ENCODE data around the gene PHF23. TPM values are rescaled to one million over a fixed set of nuclear protein-coding genes. Genes with fewer than 3 reads are reported as not detected.
A peak's percentile ranks its signal among the peaks of the same experiment; 100 is the strongest.

Gene PHF23
- total RNA-seq, 1 donor from 2014 or later, result 34.6 TPM

GRCh38 chr17:7222093-7222971, 16.9 kb downstream of the PHF23 start:
- no peak for FAIRE-seq
- DNase-seq (ENCODE audit: low spot score in 2 of 2), result no peak

- no peak for FAIRE-seq
These were observed 17.8 kb downstream of the PHF23 start for GRCh38 chr17:7221278-7222092.

GRCh38 chr17:7220593-7221277, 18.5 kb downstream of the PHF23 start:
- FAIRE-seq (no peak), DNase-seq (ENCODE audit: low spot score in 2 of 2) (no peak)

More at GRCh38 chr17:7221278-7222092, 17.8 kb downstream of the PHF23 start:
- DNase-seq (ENCODE audit: low spot score in 2 of 2), result no peak

GRCh38 chr17:7219812-7220592, 19.3 kb downstream of the PHF23 start, which contains the start of the genes ACADVL and DLG4:
ACADVL (plus strand) TSS chr17:7219938; CDS start chr17:7219985, 47 bp downstream.
DLG4 (minus strand) TSS chr17:7219836.
- DNase-seq (ENCODE audit: low spot score in 2 of 2) (peak; percentile 90 to 95), FAIRE-seq (no peak)

- DNase-seq (ENCODE audit: low spot score in 2 of 2) (no peak), FAIRE-seq (no peak)
These were observed 19.9 kb downstream of the PHF23 start for GRCh38 chr17:7219229-7219811.

- no peak for FAIRE-seq
These were observed 20.5 kb downstream of the PHF23 start for GRCh38 chr17:7218758-7219157.

GRCh38 chr17:7218166-7218565, 21.1 kb downstream of the PHF23 start:
- no peak for FAIRE-seq
- no peak for DNase-seq (ENCODE audit: low spot score in 2 of 2)

More at GRCh38 chr17:7218758-7219157, 20.5 kb downstream of the PHF23 start:
- no peak for DNase-seq (ENCODE audit: low spot score in 2 of 2)

- FAIRE-seq (no peak), DNase-seq (ENCODE audit: low spot score in 2 of 2) (peak in 1 of 2 donors; percentile 58)
These were observed 21.9 kb downstream of the PHF23 start for GRCh38 chr17:7217113-7217987.

GRCh38 chr17:7216242-7217112, 22.8 kb downstream of the PHF23 start:
- DNase-seq (ENCODE audit: low spot score in 2 of 2) (no peak), FAIRE-seq (no peak)

GRCh38 chr17:7215652-7216180, 23.5 kb downstream of the PHF23 start:
- DNase-seq (ENCODE audit: low spot score in 2 of 2), result no peak

GRCh38 chr17:7215136-7215638, 24.1 kb downstream of the PHF23 start:
- no peak for DNase-seq (ENCODE audit: low spot score in 2 of 2)
- no peak for FAIRE-seq

More at GRCh38 chr17:7215652-7216180, 23.5 kb downstream of the PHF23 start:
- FAIRE-seq, result no peak

GRCh38 chr17:7214300-7215135, 24.7 kb downstream of the PHF23 start:
- FAIRE-seq (peak; percentile 30), DNase-seq (ENCODE audit: low spot score in 2 of 2) (peak; percentile 95 to 97)

GRCh38 chr17:7213895-7214299, 25.4 kb downstream of the PHF23 start:
- FAIRE-seq (no peak), DNase-seq (ENCODE audit: low spot score in 2 of 2) (peak; percentile 70)

- DNase-seq (ENCODE audit: low spot score in 2 of 2), result no peak
- no peak for FAIRE-seq
These were observed 27.6 kb downstream of the PHF23 start for GRCh38 chr17:7211491-7212273.

- FAIRE-seq (no peak), DNase-seq (ENCODE audit: low spot score in 2 of 2) (no peak)
These were observed 30.4 kb downstream of the PHF23 start for GRCh38 chr17:7208754-7209460.
